Ovary (tissue), 9 donors: ENCODE data around the gene TDRD9. TPM values are rescaled to one million over a fixed set of nuclear protein-coding genes. Genes with fewer than 3 reads are reported as not detected.

Experiments used
- DNase-seq, 5 donors: peaks; one replicate each; pipeline ENCODE4 v3.0.0-alpha.2; 2019 to 2020
- H3K27ac ChIP-seq, 2 donors: fragments of 200-600 bp; one replicate each; pipeline versions ENCODE4 v1.5.1 to v1.8.0; 2019 to 2022
- H3K27me3 ChIP-seq: fragments of 200-600 bp; one replicate; pipeline ENCODE4 v1.8.0; 2022
- H3K36me3 ChIP-seq: fragments of 200-600 bp; sonication (generic); one replicate; pipeline ENCODE4 v1.5.1; 2019
- H3K4me1 ChIP-seq: one replicate; pipeline ENCODE4 v1.8.1; 2013; ENCODE audit warnings: mild to moderate bottlenecking, moderate library complexity; ENCODE audit not compliant: insufficient read depth
- H3K4me3 ChIP-seq: fragments of 200-600 bp; sonication (generic); one replicate; pipeline ENCODE4 v1.5.1; 2017
- H3K9me3 ChIP-seq, 2 donors: fragments of 200-600 bp in 1 of 2; sonication (generic) in 1 of 2; one replicate each; pipeline versions ENCODE4 v1.5.1 to v1.8.1; 2013 to 2019; ENCODE audit warnings: mild to moderate bottlenecking in 1 of 2, moderate library complexity in 1 of 2
- EP300 ChIP-seq: sonication (generic); formaldehyde crosslinking; IDR thresholded peaks from one replicate; pipeline ENCODE4 v1.6.1; 2017; ENCODE audit warnings: antibody characterized with exemption
- POLR2A ChIP-seq: fragments of 450-650 bp; IDR thresholded peaks from one replicate; pipeline ENCODE4 v1.6.1; 2017; ENCODE audit warnings: antibody characterized with exemption, mild to moderate bottlenecking, moderate library complexity
- WGBS, 3 donors: extraction: QIAGEN DNeasy Blood & Tissue Kit in 1 of 3; methylation state at CpG; one replicate each; pipeline versions ENCODE4 v1.1.5 to v1.1.7; 2013 to 2017; 5-methylcytosine and 5-hydroxymethylcytosine counted together
- intact Hi-C, 4 donors: fragments of 100-400 bp; cut with DNase I; formaldehyde crosslinking; loops; one replicate each; pipeline versions ENCODE4 v1.11.0 to v1.15.1; 2022 to 2023
- polyA plus RNA-seq, 2 donors: library from polyadenylated mRNA; stranded (reverse); fragments of 200-250 nt in 1 of 2; fragments of 350-450 nt in 1 of 2; fragmentation: Illumina TruSeq in 1 of 2; extraction: RNeasy Lipid Tissue Mini Kit (QIAGEN cat#74804) in 1 of 2; gene quantifications; one replicate each; pipeline ENCODE4 v1.2.3, GENCODE V29; 2013 to 2014
- total RNA-seq, 7 donors: library from RNA; depleted of rRNA in 2 of 7; stranded (reverse); fragments of >200 nt in 2 of 7; fragmentation: NEBNext Ultra II Directional in 3 of 7; extraction: Animal tissue kit (Norgen Biotek cat#: 25700) in 3 of 7; gene quantifications; one replicate each; pipeline versions ENCODE4 v1.1.0 to v1.2.4, GENCODE V29; 2016 to 2023
- TF ChIP-seq, protein P1 (sequence below), 3 donors: fragments of 450-650 bp in 2 of 3; fragments of 200-600 bp in 1 of 3; IDR thresholded peaks; one replicate each; pipeline versions ENCODE4 v1.5.1 to v1.8.0; 2016 to 2022; ENCODE audit warnings: antibody characterized with exemption in 3 of 3, mild to moderate bottlenecking in 1 of 3
- donor health status: DM: no; HTN: no; CAD: no; lungs with moderate emphysema.
- donor health status: DM: no; HTN: no; CAD: no.
- donor health status: Bipolar disorder and iron deficiency.
- donor health status: DM: yes; HTN: yes; CAD: no.
- donor health status: DM: no; HTN: no; CAD: no.
- donor health status: DM: yes; HTN: yes; CAD: no.

TDRD9 gene
- total and polyA plus RNA-seq, 9 donors = 0.23 to 5.1 (median 0.83) TPM

- H3K36me3 ChIP-seq = no peaks in the 10 kb centered on the region
- intact Hi-C loops = no loop called here
- TF ChIP-seq, protein P1, sequence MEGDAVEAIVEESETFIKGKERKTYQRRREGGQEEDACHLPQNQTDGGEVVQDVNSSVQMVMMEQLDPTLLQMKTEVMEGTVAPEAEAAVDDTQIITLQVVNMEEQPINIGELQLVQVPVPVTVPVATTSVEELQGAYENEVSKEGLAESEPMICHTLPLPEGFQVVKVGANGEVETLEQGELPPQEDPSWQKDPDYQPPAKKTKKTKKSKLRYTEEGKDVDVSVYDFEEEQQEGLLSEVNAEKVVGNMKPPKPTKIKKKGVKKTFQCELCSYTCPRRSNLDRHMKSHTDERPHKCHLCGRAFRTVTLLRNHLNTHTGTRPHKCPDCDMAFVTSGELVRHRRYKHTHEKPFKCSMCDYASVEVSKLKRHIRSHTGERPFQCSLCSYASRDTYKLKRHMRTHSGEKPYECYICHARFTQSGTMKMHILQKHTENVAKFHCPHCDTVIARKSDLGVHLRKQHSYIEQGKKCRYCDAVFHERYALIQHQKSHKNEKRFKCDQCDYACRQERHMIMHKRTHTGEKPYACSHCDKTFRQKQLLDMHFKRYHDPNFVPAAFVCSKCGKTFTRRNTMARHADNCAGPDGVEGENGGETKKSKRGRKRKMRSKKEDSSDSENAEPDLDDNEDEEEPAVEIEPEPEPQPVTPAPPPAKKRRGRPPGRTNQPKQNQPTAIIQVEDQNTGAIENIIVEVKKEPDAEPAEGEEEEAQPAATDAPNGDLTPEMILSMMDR (IDR thresholded peaks at IDR 0.05) = no peak
- TF ChIP-seq POLR2A = no peak
- TF ChIP-seq EP300 = no peak
These were observed 113.3 kb downstream of the TDRD9 start for GRCh38 chr14:104041430-104042104.

DNA sequence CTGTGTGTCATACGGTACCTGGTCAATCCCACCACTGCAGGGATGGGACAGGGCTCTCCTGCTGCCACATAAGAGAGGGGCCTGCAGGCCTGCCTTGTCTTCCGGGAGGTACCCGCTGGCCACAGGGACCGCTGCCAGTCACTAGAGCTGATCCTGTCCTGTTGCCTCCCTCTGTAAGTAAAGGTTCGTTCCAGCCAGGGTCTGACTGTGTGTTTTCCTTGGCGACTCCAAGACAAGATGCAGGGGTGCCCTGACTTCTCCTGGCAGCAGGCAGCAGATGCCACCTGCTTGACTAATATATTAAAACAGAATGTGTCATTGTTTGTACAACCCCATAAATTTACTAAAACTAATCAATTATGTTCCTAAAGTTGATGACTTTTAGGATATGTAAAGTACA lies 115.8 kb downstream of the TDRD9 start:
- Histone ChIP-seq H3K4me3 (no peak overlapping the region), H3K36me3 (no peaks in the 10 kb centered on the region), H3K27me3 (no peaks in the 10 kb centered on the region), H3K27ac (no peak overlapping the region), H3K9me3 (no peaks in the 10 kb centered on the region), H3K4me1 (no peaks in the 10 kb centered on the region)
- intact Hi-C loops = no loop called here
- 80 to 95% (median 91%) methylated on average over 6 of the region's 6 CpGs for WGBS, 3 donors
- TF ChIP-seq POLR2A (no peak), EP300 (no peak)
- TF ChIP-seq, protein P1 (IDR thresholded peaks at IDR 0.05) = no peak
- no peak for DNase-seq

More at GRCh38 chr14:104041430-104042104, 113.3 kb downstream of the TDRD9 start:
- Histone ChIP-seq H3K4me1 (no peaks in the 10 kb centered on the region), H3K27ac (no peak overlapping the region), H3K4me3 (no peak overlapping the region), H3K27me3 (no peaks in the 10 kb centered on the region), H3K9me3 (no peaks in the 10 kb centered on the region)
- WGBS, 3 donors = 81 to 88% (median 82%) methylated on average over 6 of the region's 6 CpGs
- DNase-seq = no peak

- DNase-seq = no peak
- 90 to 96% (median 94%) methylated on average over 3 of the region's 3 CpGs for WGBS, 3 donors
- H3K4me1 ChIP-seq = no peaks in the 10 kb centered on the region
- intact Hi-C loops = no loop called here
- TF ChIP-seq POLR2A = no peak
- TF ChIP-seq EP300 = no peak
- TF ChIP-seq, protein P1 (IDR thresholded peaks at IDR 0.05) = no peak
- no peak overlapping the region for H3K27ac ChIP-seq
- H3K4me3 ChIP-seq = no peak overlapping the region
- H3K36me3 ChIP-seq = no peaks in the 10 kb centered on the region
- no peaks in the 10 kb centered on the region for H3K27me3 ChIP-seq
- no peaks in the 10 kb centered on the region for H3K9me3 ChIP-seq
These were observed 119.5 kb downstream of the TDRD9 start for GRCh38 chr14:104047761-104048160.

GRCh38 chr14:104048758-104049507 lies 120.7 kb downstream of the TDRD9 start:
- no peak for DNase-seq
- H3K4me3 ChIP-seq = no peak overlapping the region
- intact Hi-C loops = no loop called here
- H3K4me1 ChIP-seq = no peaks in the 10 kb centered on the region
- no peaks in the 10 kb centered on the region for H3K27me3 ChIP-seq
- TF ChIP-seq POLR2A (no peak), EP300 (no peak)
- TF ChIP-seq, protein P1 (IDR thresholded peaks at IDR 0.05) = no peak
- no peaks in the 10 kb centered on the region for H3K9me3 ChIP-seq
- WGBS, 3 donors = 84 to 94% (median 85%) methylated on average over 2 of the region's 2 CpGs
- H3K36me3 ChIP-seq = no peaks in the 10 kb centered on the region
- H3K27ac ChIP-seq = no peak overlapping the region
